Urinary bladder (tissue), 4 donors: ENCODE data around the gene VKORC1L1. TPM values are rescaled to one million over a fixed set of nuclear protein-coding genes. Genes with fewer than 3 reads are reported as not detected.
A peak's percentile ranks its signal among the peaks of the same experiment; 100 is the strongest.
"Not testable (repeated sequence)": the region's sequence is repeated elsewhere in the genome, so short reads cannot be mapped to it uniquely, and the experiment has no call there.

Source experiments
- DNase-seq: peaks from one replicate; pipeline ENCODE4 v3.0.0-alpha.2; 2015; ENCODE audit errors: extremely low spot score
- H3K27ac ChIP-seq: one replicate; pipeline ENCODE4 v1.5.1; 2013; ENCODE audit warnings: low read depth, mild to moderate bottlenecking, moderate library complexity
- H3K36me3 ChIP-seq: one replicate; pipeline ENCODE4 v1.6.1; 2013; ENCODE audit warnings: mild to moderate bottlenecking, moderate library complexity; ENCODE audit not compliant: insufficient read depth
- H3K4me1 ChIP-seq: one replicate; pipeline ENCODE4 v1.6.1; 2013; ENCODE audit warnings: mild to moderate bottlenecking, moderate library complexity; ENCODE audit not compliant: insufficient read depth
- H3K4me3 ChIP-seq: one replicate; pipeline ENCODE4 v1.5.1; 2013; ENCODE audit warnings: low read depth, low read length
- WGBS: extraction: QIAGEN DNeasy Blood & Tissue Kit; methylation state at CpG from one replicate; pipeline ENCODE4 v1.1.7; 2013; 5-methylcytosine and 5-hydroxymethylcytosine counted together
- polyA plus RNA-seq: library from polyadenylated mRNA; stranded (reverse); fragments of 200-250 nt; gene quantifications from one replicate; pipeline ENCODE4 v1.2.3, GENCODE V29; 2013
- total RNA-seq: library from RNA; depleted of rRNA; stranded (reverse); fragments of >200 nt; gene quantifications from one replicate; pipeline ENCODE4 v1.2.3, GENCODE V29; 2014
- donor health status: healthy with polysubstance abuse.
- donor health status: healthy.

The VKORC1L1 gene
- total and polyA plus RNA-seq, 2 donors: 18.7 to 24.0 TPM

DNA sequence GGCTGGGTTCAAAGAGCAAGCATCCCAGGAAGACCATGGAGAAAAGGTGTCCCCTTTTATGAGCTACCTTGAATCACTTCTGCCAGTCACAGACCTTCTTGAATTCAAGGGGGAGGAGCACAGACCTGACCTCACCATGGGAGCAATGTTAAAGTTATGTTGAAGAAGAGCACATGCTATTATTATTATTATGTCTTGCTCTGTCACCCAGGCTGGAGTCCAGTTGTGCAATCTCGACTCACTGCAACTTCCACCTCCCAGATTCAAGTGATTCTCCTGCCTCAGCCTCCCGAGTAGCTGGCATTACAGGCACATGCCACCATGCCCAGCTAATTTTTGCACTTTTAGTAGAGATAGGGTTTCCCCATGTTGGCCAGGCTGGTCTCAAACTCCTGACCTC lies 5.2 kb upstream of the VKORC1L1 start:
- not testable (repeated sequence) for DNase-seq, H3K4me1 ChIP-seq, H3K4me3 ChIP-seq, H3K36me3 ChIP-seq, H3K27ac ChIP-seq
- 84% methylated on average over 2 of the region's 2 CpGs for WGBS

DNA sequence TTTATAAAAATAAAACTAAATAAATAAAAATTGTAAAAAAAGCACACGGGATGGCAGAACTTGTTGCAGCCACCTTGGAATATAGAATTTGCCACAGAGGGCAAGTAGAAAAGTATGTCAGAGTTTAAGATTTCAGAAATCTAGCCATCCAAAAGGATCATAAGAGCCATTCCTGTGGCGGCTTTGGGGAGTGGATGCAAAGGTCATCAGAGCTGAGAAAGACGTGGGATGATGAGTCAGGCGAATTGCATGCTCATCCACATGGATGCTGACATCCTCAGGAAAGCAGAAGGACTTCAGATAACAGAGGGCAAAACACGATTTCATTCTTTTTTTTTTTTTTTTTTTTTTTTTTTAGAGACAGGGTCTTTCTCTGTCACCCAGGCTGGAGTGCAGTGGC lies 3.6 kb upstream of the VKORC1L1 start:
- H3K4me1 ChIP-seq, H3K27ac ChIP-seq, DNase-seq, H3K4me3 ChIP-seq, H3K36me3 ChIP-seq: not testable (repeated sequence)
- WGBS: 67% methylated on average over 5 of the region's 5 CpGs

DNA sequence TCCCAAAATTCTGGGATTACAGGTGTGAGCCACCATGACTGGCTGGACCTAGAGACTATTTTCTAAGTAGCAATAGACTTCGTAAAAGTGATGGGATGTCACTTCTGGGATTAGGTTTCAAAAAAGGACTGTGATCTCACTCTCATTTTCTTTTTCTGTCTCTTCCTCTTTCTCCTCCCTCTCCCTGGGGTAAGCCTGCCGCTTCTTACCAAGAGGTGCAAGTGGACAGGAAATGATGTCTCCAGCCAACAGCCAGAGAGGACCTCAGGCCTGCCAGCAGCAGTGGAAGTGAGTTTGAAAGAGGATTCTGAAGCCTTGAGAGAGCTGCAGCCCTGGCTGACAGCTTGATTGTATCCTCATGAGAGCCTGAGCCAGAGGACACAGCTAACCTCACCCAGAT lies 1.4 kb upstream of the VKORC1L1 start:
- 28% methylated on average over 2 of the region's 2 CpGs for WGBS
- H3K4me1 ChIP-seq, H3K4me3 ChIP-seq, H3K36me3 ChIP-seq, DNase-seq, H3K27ac ChIP-seq: not testable (repeated sequence)

DNA sequence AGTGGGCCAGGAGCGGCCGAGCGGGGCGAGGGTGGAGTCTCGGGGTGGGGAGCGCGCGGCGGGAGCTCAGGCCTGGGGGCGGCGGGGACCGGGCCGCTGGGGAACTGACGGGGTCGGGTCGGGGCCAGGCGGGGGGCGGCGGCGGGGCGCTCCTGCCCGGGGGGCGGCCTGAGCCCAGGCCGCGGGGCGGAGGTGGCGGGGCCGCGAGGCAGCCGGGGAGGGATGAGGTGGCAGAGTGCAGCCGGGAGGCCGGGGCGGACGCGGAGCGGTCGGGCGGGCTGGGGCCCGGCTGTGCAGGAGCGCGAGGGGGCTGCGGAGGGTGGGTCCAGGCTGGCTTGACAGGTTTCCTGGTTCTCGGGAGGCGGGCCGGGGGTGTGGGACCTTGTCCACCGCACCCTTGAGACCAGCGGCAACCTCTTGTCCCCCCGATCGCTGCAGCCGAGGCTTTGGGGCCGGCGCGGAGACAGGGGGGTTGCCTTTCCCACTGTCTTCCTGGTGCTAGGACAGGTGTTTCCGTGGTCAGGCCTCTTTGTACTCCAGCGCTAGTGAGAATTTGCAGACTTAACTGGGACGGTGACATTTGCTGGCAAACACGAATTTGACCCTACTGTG lies 814 bp downstream of the VKORC1L1 start:
- H3K27ac ChIP-seq, H3K4me1 ChIP-seq, DNase-seq, H3K36me3 ChIP-seq: not testable (repeated sequence)
- WGBS: 2% methylated on average over 57 of the region's 57 CpGs
- peak overlapping the region; percentile 94 for H3K4me3 ChIP-seq

DNA sequence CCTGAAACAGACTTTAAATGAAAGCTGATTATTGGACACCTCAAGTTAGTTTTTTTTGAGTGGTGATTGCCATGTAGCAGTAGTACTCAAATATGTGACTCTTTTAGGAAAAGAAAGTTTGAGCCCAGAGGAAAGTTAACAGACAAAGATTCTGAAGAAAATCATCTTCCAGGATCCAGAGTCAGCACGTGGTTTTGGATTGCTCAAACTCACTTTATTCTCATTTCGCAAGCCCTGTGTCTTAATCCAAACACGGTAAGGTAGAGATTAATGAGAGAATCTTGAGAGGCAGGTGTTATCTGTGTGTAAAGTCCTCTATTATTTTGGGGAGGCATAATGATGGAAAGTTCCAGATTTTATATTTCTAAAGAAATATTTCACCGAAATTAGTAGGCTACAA lies 2.8 kb downstream of the VKORC1L1 start:
- H3K36me3 ChIP-seq, H3K27ac ChIP-seq, H3K4me3 ChIP-seq, DNase-seq, H3K4me1 ChIP-seq: not testable (repeated sequence)
- WGBS: 88% methylated on average over 4 of the region's 4 CpGs

DNA sequence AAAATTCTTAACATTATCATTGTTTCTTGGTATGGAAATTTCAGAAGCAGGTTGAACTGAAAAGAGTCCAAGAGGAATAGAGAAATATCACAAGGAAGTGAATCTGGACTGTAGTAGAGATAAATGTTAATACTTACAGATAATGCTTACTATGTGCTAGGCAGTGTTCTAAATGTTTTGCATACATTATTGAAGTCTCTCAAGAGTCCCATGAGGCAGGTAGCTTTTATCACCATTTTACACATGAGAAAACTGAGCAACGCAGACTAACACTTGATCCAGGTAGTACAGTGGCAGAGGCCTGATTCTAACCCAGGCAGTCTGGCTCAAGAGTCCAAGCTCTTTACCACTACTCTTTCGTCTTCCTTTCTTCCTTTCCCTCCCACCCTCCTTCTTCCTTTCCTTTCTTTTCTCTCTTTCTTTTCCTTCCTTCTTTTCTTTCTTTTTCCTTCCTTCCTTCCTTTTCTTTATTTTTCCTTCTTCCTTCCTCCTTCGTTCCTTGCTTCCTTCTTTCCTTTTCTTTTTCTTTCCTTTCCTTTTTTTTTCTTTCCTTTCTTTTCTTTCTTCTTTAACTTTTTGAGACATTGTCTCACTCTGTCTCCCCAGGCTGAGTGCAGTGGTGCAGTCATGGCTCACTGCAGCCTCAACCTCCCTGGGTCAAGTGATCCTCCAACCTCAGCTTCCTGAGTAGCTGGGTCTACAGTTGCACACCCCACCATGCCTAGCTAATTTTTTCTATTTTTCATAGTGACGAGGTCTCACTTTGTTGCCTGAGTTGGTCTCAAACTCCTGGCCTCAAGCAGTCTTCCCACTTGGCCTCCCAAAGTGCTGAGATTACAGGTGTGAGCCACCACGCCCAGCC lies 6.6 kb downstream of the VKORC1L1 start:
- H3K27ac ChIP-seq, H3K4me1 ChIP-seq, DNase-seq, H3K36me3 ChIP-seq, H3K4me3 ChIP-seq: not testable (repeated sequence)
- 76% methylated on average over 5 of the region's 5 CpGs for WGBS

DNA sequence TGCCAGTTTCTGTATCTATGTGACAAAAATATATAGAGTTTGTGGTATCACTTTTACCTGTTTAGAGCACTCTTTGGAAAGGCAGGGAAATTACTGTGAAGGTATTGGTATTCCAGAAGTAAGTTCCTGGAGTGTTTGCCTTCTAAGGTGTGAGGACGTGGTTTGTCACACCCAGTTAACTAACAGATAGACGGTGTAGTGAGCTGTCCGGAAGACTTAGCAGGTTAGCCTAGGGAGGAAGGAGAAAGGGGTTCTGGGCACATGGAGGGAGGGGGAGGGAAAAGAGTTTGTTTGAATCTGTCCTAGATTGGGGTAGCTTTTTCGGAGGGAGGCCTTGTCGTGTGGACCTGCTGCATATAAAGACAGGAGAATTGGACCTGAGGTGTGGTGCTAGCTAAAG lies 7.4 kb downstream of the VKORC1L1 start:
- not testable (repeated sequence) for H3K4me3 ChIP-seq
- WGBS: 87% methylated on average over 5 of the region's 5 CpGs

DNA sequence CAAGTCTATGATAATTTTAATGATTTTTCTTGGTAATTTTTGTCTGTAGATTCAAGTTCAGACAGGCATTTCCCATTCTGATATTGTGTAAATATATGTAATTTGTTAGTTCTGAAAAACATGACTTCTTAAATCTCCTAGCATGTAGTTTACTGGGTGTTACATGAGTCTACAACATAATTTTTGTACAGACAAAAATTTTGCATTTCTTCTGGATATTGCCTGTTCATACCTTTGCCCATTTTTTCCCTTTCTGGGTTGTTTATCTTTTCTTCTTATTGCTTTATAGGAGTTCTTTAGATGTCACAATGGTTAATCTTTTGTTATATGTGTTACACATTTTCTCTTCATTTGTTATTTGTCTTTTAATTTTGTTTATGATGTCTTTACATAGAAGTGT lies 12.1 kb downstream of the VKORC1L1 start:
- DNase-seq, H3K36me3 ChIP-seq, H3K4me1 ChIP-seq, H3K4me3 ChIP-seq, H3K27ac ChIP-seq: not testable (repeated sequence)

More for the DNA sequence above, 7.4 kb downstream of the VKORC1L1 start:
- H3K27ac ChIP-seq, H3K36me3 ChIP-seq, DNase-seq, H3K4me1 ChIP-seq: not testable (repeated sequence)

DNA sequence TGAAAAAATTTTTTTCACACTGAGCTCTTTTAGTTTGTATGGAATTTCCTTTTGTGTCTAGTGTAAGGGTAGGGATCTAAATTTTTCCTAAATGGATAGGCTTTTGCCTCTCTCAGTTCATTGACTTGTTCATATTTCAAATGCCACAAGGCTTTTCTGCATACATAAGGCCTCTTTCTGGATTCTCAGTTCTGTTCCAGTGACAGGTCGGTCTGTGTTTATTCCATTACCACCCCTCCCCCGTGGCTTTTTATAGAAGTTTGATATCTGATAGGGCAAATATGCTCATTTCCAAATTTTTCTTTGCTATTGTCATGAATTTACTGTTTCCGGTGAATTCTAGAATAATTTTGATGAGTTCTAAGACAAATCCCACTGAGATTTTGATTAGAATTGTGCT lies 12.7 kb downstream of the VKORC1L1 start:
- 57% methylated on average over 1 of the region's 3 CpGs for WGBS
- H3K4me1 ChIP-seq, H3K27ac ChIP-seq, DNase-seq, H3K36me3 ChIP-seq, H3K4me3 ChIP-seq: not testable (repeated sequence)

DNA sequence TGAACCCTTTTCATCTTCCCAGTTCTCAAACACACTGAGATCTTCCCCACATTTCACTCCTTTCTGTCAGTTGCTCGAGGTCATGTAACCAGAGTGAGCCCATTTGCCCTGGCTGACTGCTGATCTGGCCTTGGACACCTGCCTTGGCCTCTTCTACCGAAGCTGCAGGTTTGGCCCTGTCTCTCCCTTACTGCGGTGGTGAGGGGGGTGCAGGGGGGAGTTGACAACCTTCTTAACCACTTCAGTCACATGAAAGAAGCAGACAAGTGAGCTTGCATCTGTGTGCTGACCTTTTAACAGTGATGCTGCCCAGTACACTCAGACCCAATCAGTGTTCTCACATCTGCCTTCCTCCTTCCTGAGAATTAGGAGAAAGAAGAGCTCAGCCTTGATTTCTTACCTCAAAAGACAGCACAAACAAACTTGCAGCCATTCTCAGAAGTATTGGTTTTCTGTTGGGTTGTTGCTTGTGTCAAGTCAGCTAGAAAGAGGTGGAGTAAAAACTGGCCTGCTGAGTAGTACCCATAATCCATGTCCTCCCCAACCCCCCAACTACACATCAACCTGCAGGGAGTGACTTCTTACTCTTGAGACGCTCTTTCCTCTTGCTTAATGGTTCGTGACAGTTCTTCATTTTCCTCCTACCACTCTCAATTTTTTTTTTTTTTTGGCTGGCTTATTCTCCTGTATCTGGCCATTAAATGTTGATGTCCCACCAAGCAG lies 15.7 kb downstream of the VKORC1L1 start:
- not testable (repeated sequence) for DNase-seq, H3K4me1 ChIP-seq, H3K27ac ChIP-seq, H3K36me3 ChIP-seq, H3K4me3 ChIP-seq
- WGBS: 85% methylated on average over 5 of the region's 5 CpGs

DNA sequence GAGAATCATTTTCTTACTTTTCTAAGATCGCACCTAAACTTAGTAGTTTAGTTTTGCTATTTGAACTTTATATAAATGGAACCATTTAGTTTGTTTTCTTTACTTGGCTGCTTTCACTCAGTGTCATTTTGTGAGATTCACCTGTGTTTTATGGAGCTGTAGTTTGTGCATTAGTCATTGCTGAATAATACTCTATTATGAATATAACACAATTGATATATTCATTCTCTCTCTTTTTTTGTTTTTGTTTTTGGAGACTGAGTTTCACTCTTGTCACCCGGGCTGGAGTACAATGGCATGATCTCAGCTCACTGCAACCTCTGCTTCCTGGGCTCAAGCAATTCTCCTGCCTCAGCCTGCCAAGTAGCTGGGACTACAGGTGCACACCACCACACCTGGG lies 16.8 kb downstream of the VKORC1L1 start:
- not testable (repeated sequence) for H3K27ac ChIP-seq, H3K36me3 ChIP-seq, DNase-seq, H3K4me3 ChIP-seq, H3K4me1 ChIP-seq
- WGBS: 98% methylated on average over 2 of the region's 2 CpGs

DNA sequence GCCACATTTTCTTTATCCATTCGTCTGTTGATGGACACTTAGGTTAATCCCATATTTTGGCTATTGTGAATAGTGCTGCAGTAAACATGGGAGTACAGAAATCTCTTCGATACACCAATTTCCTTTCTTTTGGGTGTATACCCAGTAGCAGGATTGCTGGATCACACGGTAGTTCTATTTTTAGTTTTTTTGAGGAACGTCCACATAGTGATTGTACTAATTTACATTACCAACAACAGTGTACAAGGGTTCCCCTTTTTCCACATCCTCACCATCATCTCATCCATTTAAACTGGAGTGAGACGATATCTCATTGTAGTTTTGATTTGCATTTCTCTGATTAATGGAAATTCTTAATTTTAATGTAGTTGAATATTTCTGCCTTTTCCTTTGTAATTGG lies 19.3 kb downstream of the VKORC1L1 start:
- Histone ChIP-seq H3K36me3 (no peaks in the 10 kb centered on the region), H3K4me1 (no peaks in the 10 kb centered on the region), H3K4me3 (no peak overlapping the region), H3K27ac (no peak overlapping the region)
- WGBS: 81% methylated on average over 5 of the region's 5 CpGs
- no peak for DNase-seq

DNA sequence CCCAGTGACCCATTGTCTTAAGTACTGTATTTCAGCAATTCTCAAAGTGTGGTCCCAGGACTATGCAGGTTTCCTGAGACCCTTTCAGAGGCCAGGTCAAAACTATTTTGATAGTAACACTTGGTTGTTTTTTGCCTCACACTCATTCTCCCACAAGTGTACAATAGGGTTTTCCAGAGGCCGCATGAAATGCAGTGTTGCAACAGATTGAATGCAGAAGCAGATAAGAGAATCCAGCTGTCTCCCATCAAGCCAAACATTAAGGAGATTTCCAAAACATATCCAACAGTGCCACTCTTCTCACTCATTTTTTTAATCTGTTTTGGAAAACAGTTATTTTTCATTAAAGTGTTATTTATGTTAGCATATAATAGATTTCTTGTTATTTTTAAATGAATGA lies 20.0 kb downstream of the VKORC1L1 start:
- Histone ChIP-seq H3K4me1 (no peaks in the 10 kb centered on the region), H3K27ac (no peak overlapping the region), H3K4me3 (no peak overlapping the region), H3K36me3 (no peaks in the 10 kb centered on the region)
- WGBS: 45% methylated on average over 1 of the region's 1 CpG
- no peak for DNase-seq
